PFSK-1 (cell line): Measurements from ENCODE around the gene MDFIC.

Experiments used
- FOXP2 ChIP-seq: optimal IDR thresholded peaks from 2 replicates; pipeline ENCODE3; 2011; ENCODE audit warnings: borderline replicate concordance, control low read depth, inconsistent platforms; ENCODE audit not compliant: insufficient read depth; ENCODE audit errors: extremely low read length, extremely low read depth
- POLR2AphosphoS5 ChIP-seq: IDR thresholded peaks from 2 replicates; pipeline ENCODE4 v1.6.1; 2012; ENCODE audit warnings: low read depth, mild to moderate bottlenecking, control low read depth, low read length, moderate library complexity
- REST ChIP-seq, 2 experiments: IDR thresholded peaks; 2 replicates each; pipeline versions ENCODE4 v1.6.1 to v1.8.0; 2011 to 2012; ENCODE audit warnings: low read depth in 2 of 2, low read length in 2 of 2, control low read depth in 1 of 2, inconsistent platforms in 1 of 2, mild to moderate bottlenecking in 1 of 2, moderate library complexity in 1 of 2; ENCODE audit not compliant: insufficient read depth in 1 of 2
- SIN3A ChIP-seq: IDR thresholded peaks from 2 replicates; pipeline ENCODE4 v1.6.1; 2012; ENCODE audit warnings: mild to moderate bottlenecking, low read length, moderate library complexity, borderline replicate concordance; ENCODE audit not compliant: insufficient read depth
- TAF1 ChIP-seq: IDR thresholded peaks from 2 replicates; pipeline ENCODE4 v1.6.1; 2012; ENCODE audit warnings: low read length, control low read depth, borderline replicate concordance; ENCODE audit not compliant: insufficient read depth

The MDFIC gene

GRCh38 chr7:114917211-114917839 is 4.6 kb upstream of the MDFIC start:
- TF ChIP-seq SIN3A (no peak), POLR2AphosphoS5 (no peak), TAF1 (no peak)

DNA sequence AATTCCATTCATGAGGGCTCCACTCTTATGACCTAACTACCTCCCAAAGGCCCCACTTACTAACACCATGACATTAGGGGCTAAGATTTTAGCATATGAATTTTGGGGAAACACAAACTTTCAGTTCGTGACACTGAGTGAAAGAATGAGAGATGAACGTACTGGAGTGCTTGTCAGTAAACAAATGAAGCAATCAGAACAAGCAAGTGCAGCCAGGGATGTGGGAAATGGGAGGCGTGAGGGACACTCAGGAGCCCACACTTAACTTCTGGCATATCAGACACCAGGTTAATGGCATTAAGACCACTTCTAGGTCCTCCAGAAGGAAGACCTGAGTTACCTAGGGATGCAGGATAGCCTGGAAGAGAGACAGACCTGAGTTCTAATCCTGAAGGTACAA is 2.3 kb upstream of the MDFIC start:
- TF ChIP-seq TAF1 (no peak), FOXP2 (no peak), POLR2AphosphoS5 (no peak), REST (IDR thresholded peaks at IDR 0.05; ENCODE audit: insufficient read depth in 1 of 2, low read depth in 2 of 2, low read length in 2 of 2) (no peak), SIN3A (no peak)

DNA sequence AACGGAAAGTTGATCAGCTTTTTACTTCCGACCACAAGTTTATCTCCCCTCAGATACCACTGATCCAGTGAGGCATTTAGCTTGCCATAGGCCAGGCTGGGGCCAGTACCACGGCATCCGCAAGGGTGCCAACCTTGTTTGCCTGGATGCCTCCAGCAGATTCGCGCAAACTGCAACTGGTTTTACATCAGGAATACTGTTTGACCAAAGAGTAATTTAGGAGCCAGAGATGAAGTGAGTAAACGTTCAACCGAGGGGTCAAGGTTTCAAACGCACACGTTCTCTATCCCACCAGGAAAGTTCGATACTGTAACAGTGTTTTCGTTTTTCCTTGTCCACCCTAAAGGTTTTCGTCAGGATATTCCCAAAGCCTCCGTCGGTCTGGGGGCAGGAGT is 266 bp upstream of the MDFIC start:
- no peak for TF ChIP-seq REST (IDR thresholded peaks at IDR 0.05; ENCODE audit: insufficient read depth in 1 of 2, low read depth in 2 of 2, low read length in 2 of 2)
- no peak for TF ChIP-seq POLR2AphosphoS5
- TF ChIP-seq FOXP2: no peak
- no peak for TF ChIP-seq SIN3A
- TF ChIP-seq TAF1: no peak

DNA sequence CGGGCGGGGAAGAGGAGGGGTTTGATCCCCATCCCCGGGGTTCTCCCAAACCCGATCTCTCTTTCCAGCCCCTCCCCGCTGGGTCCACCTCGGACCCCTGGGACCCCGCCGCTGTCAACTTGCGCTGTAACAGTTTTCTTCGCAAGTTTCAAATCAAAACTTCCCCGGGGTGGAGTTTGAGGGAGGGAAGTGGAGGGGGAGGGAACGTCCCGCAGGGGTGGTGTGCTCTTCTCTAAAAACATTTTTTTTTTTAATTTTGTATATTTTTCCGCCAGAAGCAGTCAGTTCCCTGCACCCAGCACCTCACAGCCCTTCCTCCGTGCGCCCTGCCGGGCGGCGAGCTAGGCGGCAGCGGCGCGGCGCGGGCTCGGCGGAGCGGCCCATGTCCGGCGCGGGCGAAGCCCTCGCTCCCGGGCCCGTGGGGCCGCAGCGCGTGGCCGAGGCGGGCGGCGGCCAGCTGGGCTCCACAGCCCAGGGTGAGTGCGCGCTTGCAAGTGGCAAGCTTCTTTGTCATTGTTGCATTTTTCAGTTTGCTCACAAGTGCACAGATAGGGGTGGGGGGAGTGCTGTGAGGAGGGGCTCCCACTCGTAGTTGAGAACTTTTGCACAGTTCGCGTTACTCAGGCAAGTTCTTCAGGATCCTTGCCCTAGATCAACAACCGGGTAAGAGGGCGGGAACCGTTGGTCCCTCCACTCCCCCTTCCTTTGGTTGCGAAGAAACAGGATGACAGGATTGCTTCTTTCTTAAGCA is 933 bp downstream of the MDFIC start:
- TF ChIP-seq REST (IDR thresholded peaks at IDR 0.05; ENCODE audit: insufficient read depth in 1 of 2, low read depth in 2 of 2, low read length in 2 of 2) (peak; percentile 1 to 12; a peak in 1 of 4 replicates), POLR2AphosphoS5 (peak; percentile 73), TAF1 (0 out of 2 replicates have a peak, but pooled peaks have one; percentile 48), SIN3A (peak; percentile 81; the same call in 1 of the 2 replicates), FOXP2 (no peak)

DNA sequence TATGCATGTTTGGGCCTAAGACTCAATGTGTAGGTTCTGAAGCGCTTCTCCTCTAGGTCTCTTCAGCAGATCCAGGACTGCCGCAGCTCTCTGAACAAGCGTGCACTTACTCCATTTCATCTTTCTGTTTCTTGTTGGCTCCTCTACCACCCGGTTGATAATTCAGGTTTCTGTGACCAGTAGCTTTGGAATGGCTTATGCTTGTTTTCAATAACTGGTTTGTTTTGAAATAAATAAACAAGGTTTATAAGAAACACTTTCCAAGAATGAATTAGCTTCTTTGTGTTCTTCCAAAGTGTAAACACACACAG is 1.5 kb downstream of the MDFIC start:
- no peak for TF ChIP-seq SIN3A
- peak; percentile 37 for TF ChIP-seq POLR2AphosphoS5
- no peak for TF ChIP-seq FOXP2
- no peak for TF ChIP-seq TAF1
- no peak for TF ChIP-seq REST (IDR thresholded peaks at IDR 0.05; ENCODE audit: insufficient read depth in 1 of 2, low read depth in 2 of 2, low read length in 2 of 2)
